Astrocyte of the spinal cord (primary cell): Measurements from ENCODE around the gene EMP1.

Source experiments
- DNase-seq: peaks from one replicate; pipeline ENCODE4 v3.0.0; 2011; ENCODE audit warnings: low read depth, low spot score
- H3K4me3 ChIP-seq: 2 replicates; pipeline ENCODE4 v1.5.1; 2011; ENCODE audit warnings: low read depth, mild to moderate bottlenecking, low read length, moderate library complexity
- in situ Hi-C: cut with HindIII; loops from 2 replicates; pipeline ENCODE4 v1.10.0; 2017; ENCODE audit warnings: low sequenced_read_pairs
- TF ChIP-seq, protein P1 (sequence below): IDR thresholded peaks from 2 replicates; pipeline ENCODE4 v1.5.1; 2012; ENCODE audit warnings: low read depth, mild to moderate bottlenecking, low read length, inconsistent platforms

EMP1 gene

DNA sequence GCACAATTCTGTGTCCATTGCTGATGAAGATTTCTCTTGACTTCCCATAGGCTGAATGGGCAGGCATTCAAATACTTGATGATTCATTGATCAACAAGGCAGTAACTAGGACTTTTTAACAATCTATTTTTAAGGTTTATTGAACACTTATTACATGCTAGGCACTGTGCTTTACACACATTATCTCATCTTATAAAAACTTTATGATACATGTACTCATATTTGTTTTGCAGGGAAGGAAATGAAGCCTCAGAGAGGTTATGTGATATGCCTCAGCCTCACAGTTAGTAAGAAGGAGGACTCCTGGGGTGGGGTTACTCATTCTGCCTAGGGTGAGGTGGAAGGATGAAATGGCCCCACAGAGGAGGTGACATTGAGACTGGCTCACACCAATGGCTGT, 12.9 kb upstream of the EMP1 start:
- H3K4me3 ChIP-seq: no peak overlapping the region
- in situ Hi-C loops: no loop called here
- DNase-seq: no peak
- TF ChIP-seq, protein P1, sequence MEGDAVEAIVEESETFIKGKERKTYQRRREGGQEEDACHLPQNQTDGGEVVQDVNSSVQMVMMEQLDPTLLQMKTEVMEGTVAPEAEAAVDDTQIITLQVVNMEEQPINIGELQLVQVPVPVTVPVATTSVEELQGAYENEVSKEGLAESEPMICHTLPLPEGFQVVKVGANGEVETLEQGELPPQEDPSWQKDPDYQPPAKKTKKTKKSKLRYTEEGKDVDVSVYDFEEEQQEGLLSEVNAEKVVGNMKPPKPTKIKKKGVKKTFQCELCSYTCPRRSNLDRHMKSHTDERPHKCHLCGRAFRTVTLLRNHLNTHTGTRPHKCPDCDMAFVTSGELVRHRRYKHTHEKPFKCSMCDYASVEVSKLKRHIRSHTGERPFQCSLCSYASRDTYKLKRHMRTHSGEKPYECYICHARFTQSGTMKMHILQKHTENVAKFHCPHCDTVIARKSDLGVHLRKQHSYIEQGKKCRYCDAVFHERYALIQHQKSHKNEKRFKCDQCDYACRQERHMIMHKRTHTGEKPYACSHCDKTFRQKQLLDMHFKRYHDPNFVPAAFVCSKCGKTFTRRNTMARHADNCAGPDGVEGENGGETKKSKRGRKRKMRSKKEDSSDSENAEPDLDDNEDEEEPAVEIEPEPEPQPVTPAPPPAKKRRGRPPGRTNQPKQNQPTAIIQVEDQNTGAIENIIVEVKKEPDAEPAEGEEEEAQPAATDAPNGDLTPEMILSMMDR: no peak

DNA sequence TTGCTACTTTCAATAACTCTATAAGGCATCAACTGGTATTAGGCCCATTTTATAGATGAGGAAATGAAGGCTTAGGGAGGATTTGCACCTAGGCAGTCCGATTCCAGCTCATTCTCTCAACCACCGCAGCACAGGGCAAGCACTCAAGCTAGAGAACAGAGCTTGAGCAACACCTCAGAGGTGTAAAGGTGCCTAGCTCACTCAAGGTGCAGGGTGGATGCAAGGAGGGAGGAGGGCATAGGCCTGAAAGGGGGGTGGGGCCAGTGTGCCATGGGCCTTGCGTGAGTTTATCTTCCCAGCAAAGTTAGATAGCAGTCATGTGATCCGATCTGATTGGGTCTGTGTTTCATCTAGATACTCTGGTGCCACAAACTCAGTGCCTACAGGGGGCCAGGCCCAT, 10.2 kb upstream of the EMP1 start:
- in situ Hi-C loops: no loop called here
- no peak for DNase-seq
- no peak overlapping the region for H3K4me3 ChIP-seq
- TF ChIP-seq, protein P1: no peak

DNA sequence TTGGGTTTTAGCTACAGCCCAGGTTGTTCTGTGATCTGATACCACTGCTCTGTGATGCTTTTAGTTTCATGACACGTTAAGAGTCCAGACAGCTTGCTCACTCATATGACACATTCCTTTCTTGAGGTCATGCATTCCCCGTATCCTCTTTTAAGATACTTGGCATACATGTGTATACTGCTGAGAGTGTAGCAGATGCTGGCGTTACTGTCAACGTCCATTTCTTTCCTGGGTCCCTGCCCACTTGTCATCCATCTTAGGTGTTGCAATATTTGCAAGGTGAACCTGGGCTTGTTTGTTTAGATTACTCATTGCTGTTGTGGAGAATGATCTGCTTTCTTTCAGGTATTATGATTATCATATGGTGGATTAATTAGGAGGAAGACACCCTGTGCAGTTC, 9.1 kb upstream of the EMP1 start:
- DNase-seq: peak; percentile 89
- TF ChIP-seq, protein P1: no peak
- in situ Hi-C loops: no loop called here
- H3K4me3 ChIP-seq: no peak overlapping the region

DNA sequence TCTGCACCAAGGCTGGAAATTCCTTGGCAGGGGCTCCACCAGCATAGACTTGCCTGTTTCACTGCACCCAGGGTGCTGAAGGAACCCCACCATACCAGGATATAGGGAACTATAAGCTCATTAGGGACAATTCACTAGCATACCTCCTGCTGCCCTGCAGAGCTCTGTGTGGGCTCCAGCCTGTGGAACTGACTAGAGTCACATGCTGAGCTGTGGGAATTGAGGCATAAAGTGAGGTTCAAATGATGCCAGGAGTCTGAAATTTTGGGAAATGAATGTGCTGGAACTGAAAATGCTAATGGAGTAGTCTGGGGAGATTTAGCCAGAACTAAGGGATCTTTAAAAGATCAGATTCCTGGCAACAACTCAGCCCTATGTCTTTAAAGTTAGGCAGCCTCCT, 7.3 kb upstream of the EMP1 start:
- in situ Hi-C loops: no loop called here
- TF ChIP-seq, protein P1: no peak
- H3K4me3 ChIP-seq: no peak overlapping the region
- DNase-seq: no peak

DNA sequence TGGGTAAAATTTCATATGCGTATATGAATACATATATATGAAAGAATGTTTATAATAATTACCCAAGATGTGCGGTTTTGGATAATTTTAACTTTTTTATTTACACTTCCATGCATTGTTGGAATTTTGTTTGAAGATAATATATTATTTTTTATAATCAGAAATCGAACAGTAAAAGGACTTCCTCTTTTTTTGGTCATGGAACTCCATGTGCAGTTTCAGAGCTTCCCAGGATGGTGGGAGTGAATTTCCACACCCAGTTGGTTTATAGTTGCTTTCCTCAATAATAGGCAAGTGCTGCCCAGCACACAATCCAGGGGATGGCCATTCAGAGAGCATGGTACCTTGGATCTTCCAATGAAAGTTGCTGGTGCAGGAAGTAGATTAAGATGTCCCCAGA, 6.3 kb upstream of the EMP1 start:
- DNase-seq: no peak
- in situ Hi-C loops: no loop called here
- no peak overlapping the region for H3K4me3 ChIP-seq
- TF ChIP-seq, protein P1: no peak

DNA sequence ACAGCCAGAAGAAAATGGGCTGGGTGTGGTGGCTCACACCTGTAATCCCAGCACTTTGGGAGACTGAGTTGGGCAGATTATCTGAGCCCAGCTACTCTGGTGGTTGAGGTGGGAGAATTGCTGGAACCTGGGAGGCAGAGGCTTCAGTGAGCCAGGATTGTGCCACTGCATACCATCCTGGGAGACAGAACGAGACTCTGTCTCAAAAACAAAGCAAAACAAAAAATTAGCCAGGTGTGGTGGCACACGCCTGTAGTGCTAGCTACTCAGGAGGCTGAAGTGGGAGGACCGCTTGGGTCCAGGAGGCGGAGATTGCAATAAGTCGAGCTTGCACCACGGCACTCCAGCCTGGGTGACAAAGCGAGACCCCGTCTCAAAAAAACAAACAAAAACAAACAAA, 3.8 kb upstream of the EMP1 start:
- no peak for DNase-seq
- in situ Hi-C loops: no loop called here
- H3K4me3 ChIP-seq: no peak overlapping the region
- TF ChIP-seq, protein P1: no peak

DNA sequence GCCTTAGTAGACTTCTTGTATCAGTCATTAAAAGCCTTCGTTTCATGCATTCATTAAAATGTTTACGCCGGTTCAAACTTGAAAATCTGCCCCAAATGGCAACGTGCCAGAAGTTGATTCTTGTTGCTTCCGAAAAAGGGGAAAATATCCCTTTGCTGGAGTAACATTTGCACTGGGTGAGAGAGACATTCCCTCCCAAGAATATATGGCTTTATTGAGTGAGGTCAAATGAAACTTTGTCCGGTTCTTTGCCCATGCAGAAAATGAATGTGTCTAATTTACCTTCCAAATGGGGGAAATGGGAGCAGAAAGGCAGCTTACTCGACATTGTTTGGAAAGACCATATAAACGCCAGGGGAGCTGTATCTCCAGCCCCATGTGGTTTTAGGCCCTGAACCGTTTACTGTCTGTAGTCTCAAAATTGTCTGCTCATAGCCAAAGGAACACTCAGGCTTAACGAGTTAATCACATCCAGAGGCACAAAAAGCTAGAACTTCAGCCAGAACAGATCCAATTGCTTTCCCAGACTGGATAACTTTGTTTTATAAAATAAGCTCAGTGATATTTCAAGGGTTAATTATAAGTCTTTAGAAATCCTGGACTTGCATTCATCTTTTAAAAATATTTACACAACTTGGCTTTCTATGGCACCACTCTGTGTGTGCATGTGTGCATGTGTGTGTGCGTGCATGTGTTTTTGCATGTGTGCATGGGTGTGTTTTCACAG, 2.9 kb upstream of the EMP1 start:
- in situ Hi-C loops: no loop called here
- DNase-seq: no peak
- H3K4me3 ChIP-seq: no peak overlapping the region
- TF ChIP-seq, protein P1: no peak
